DMS53 treated with DMSO at 0.1 percent for 48 hours (cell line): ENCODE data around the gene INPP4B.

Source experiments
- DNase-seq: peaks from one replicate; lab custom pipeline; 2025; ENCODE audit not compliant: unreplicated experiment; lab: John Stamatoyannopoulos, UW

Gene INPP4B

GRCh38 chr4:142485452-142485851 is 360.6 kb downstream of the INPP4B start:
- DNase-seq, result no peak

GRCh38 chr4:142480244-142480643 is 365.9 kb downstream of the INPP4B start:
- no peak for DNase-seq

- peak; percentile 84 for DNase-seq
Observed at GRCh38 chr4:142475663-142476062, 370.4 kb downstream of the INPP4B start.

GRCh38 chr4:142474398-142475087 is 371.6 kb downstream of the INPP4B start:
- peak; percentile 92 for DNase-seq

GRCh38 chr4:142473960-142474338 is 372.2 kb downstream of the INPP4B start:
- no peak for DNase-seq

- peak; percentile 93 for DNase-seq
Observed at GRCh38 chr4:142473218-142473959, 372.7 kb downstream of the INPP4B start.

GRCh38 chr4:142467088-142467487 is 379.0 kb downstream of the INPP4B start:
- no peak for DNase-seq

GRCh38 chr4:142465526-142465925 is 380.6 kb downstream of the INPP4B start:
- DNase-seq, result no peak

- DNase-seq, result no peak
Observed at GRCh38 chr4:142463206-142463605, 382.9 kb downstream of the INPP4B start.

GRCh38 chr4:142452161-142452855 is 393.8 kb downstream of the INPP4B start:
- DNase-seq, result no peak

GRCh38 chr4:142449771-142450373 is 396.2 kb downstream of the INPP4B start:
- no peak for DNase-seq

GRCh38 chr4:142447009-142447408 is 399.1 kb downstream of the INPP4B start:
- no peak for DNase-seq

GRCh38 chr4:142443469-142443868 is 402.6 kb downstream of the INPP4B start:
- no peak for DNase-seq

- no peak for DNase-seq
Observed at GRCh38 chr4:142440093-142440492, 406.0 kb downstream of the INPP4B start.

- DNase-seq, result peak; percentile 30
Observed at GRCh38 chr4:142435599-142436235, 410.4 kb downstream of the INPP4B start.

- DNase-seq, result no peak
Observed at GRCh38 chr4:142434519-142435224, 411.4 kb downstream of the INPP4B start.

GRCh38 chr4:142428715-142429114 is 417.4 kb downstream of the INPP4B start:
- DNase-seq, result no peak

- no peak for DNase-seq
Observed at GRCh38 chr4:142427456-142427855, 418.6 kb downstream of the INPP4B start.

GRCh38 chr4:142423861-142424260 is 422.2 kb downstream of the INPP4B start:
- DNase-seq, result no peak

- DNase-seq, result no peak
Observed at GRCh38 chr4:142420311-142421095, 425.6 kb downstream of the INPP4B start.
